Middle frontal gyrus (tissue), 1 donor: Measurements from ENCODE around the gene DNAH1.

ENCODE experiments used
- DNase-seq: peaks from one replicate; pipeline ENCODE4 v3.0.0-alpha.2; 2015; ENCODE audit warnings: low spot score; ENCODE audit errors: extremely low spot score

The DNAH1 gene

GRCh38 chr3:52444860-52445793 lies 129.0 kb downstream of the DNAH1 start, which contains the start of gene SEMA3G:
SEMA3G (minus strand) TSS chr3:52445103; CDS start chr3:52445027, 76 bp downstream.
- no peak for DNase-seq

GRCh38 chr3:52446042-52446441 lies 129.9 kb downstream of the DNAH1 start:
- no peak for DNase-seq

- DNase-seq, result no peak
Measured at GRCh38 chr3:52446631-52447511, 130.8 kb downstream of the DNAH1 start.

- no peak for DNase-seq
Measured at GRCh38 chr3:52447512-52448355, 131.6 kb downstream of the DNAH1 start.
